CD14-positive monocyte (primary cell): Measurements from ENCODE around the gene TRABD2A. TPM values are rescaled to one million over a fixed set of nuclear protein-coding genes. Genes with fewer than 3 reads are reported as not detected.
A peak's percentile ranks its signal among the peaks of the same experiment; 100 is the strongest.

Source experiments
- DNase-seq, 3 donors: peaks; one replicate each; pipeline ENCODE4 v3.0.0-alpha.2; 2011 to 2022
- H2AFZ ChIP-seq: 2 replicates; pipeline ENCODE4 v1.6.0; 2012; ENCODE audit warnings: mild to moderate bottlenecking, low read depth, low read length, inconsistent platforms; ENCODE audit not compliant: insufficient read depth, poor library complexity, severe bottlenecking
- H3K27ac ChIP-seq, 2 donors: 1 replicate in 1 of 2; 2 replicates in 1 of 2; pipeline ENCODE4 v1.5.1; 2012 to 2013; ENCODE audit warnings: low read length in 2 of 2, control low read depth in 1 of 2, inconsistent platforms in 1 of 2, low read depth in 1 of 2, mild to moderate bottlenecking in 1 of 2
- H3K27me3 ChIP-seq, 2 donors: one replicate each; pipeline versions ENCODE4 v1.6.0 to v1.6.1; 2011 to 2013; ENCODE audit warnings: low read length in 2 of 2; ENCODE audit not compliant: control insufficient read depth in 2 of 2, insufficient read depth in 2 of 2
- H3K36me3 ChIP-seq, 2 donors: replicated peaks in 1 of 2; 1 replicate in 1 of 2; 2 replicates in 1 of 2; pipeline versions ENCODE4 v1.5.1 to v1.6.1; 2012 to 2013; ENCODE audit warnings: low read length in 2 of 2, control low read depth in 1 of 2, inconsistent platforms in 1 of 2, mild to moderate bottlenecking in 1 of 2; ENCODE audit not compliant: insufficient read depth in 2 of 2, control insufficient read depth in 1 of 2
- H3K4me1 ChIP-seq, 2 donors: 1 replicate in 1 of 2; 2 replicates in 1 of 2; pipeline versions ENCODE4 v1.5.1 to v1.6.1; 2012 to 2013; ENCODE audit warnings: low read length in 2 of 2, control low read depth in 1 of 2, inconsistent platforms in 1 of 2, mild to moderate bottlenecking in 1 of 2, moderate library complexity in 1 of 2; ENCODE audit not compliant: insufficient read depth in 2 of 2, control insufficient read depth in 1 of 2
- H3K4me2 ChIP-seq: replicated peaks from 2 replicates; pipeline ENCODE3; 2012; ENCODE audit warnings: low read length, moderate library complexity, mild to moderate bottlenecking; ENCODE audit not compliant: poor library complexity, severe bottlenecking; ENCODE audit errors: extremely low read depth
- H3K4me3 ChIP-seq, 3 experiments: fragments of 200-600 bp in 1 of 3; sonication (generic) in 1 of 3; replicated peaks in 1 of 3; 1 replicate in 2 of 3; 2 replicates in 1 of 3; pipeline ENCODE4 v1.5.1; 2011 to 2013; ENCODE audit warnings: low read length in 3 of 3, mild to moderate bottlenecking in 3 of 3, control low read depth in 2 of 3, low read depth in 2 of 3, inconsistent platforms in 1 of 3, moderate library complexity in 1 of 3
- H3K79me2 ChIP-seq: 2 replicates; pipeline ENCODE4 v1.6.0; 2012; ENCODE audit warnings: mild to moderate bottlenecking, control low read depth, inconsistent platforms, low read length, moderate library complexity; ENCODE audit not compliant: insufficient read depth
- H3K9ac ChIP-seq: 2 replicates; pipeline ENCODE4 v1.6.0; 2017; ENCODE audit warnings: low read length, mild to moderate bottlenecking; ENCODE audit not compliant: insufficient read depth, poor library complexity, severe bottlenecking
- H3K9me3 ChIP-seq, 2 donors: replicated peaks in 1 of 2; 1 replicate in 1 of 2; 2 replicates in 1 of 2; pipeline versions ENCODE4 v1.5.1 to v1.6.1; 2012 to 2013; ENCODE audit warnings: low read length in 2 of 2, control low read depth in 1 of 2; ENCODE audit not compliant: control insufficient read depth in 1 of 2, insufficient read depth in 1 of 2
- H4K20me1 ChIP-seq: 2 replicates; pipeline ENCODE4 v1.6.0; 2012; ENCODE audit warnings: mild to moderate bottlenecking, low read length, control low read depth, moderate library complexity; ENCODE audit not compliant: insufficient read depth
- H3K27ac Mint-ChIP-seq, 7 donors: one replicate each; pipeline ENCODE4 v1.8.0; 2020; ENCODE audit warnings: mild to moderate bottlenecking in 7 of 7, mixed read lengths in 7 of 7, moderate library complexity in 6 of 7, inconsistent platforms in 2 of 7
- H3K27me3 Mint-ChIP-seq, 3 donors: one replicate each; pipeline ENCODE4 v1.8.0; 2021 to 2022; ENCODE audit warnings: low read depth in 3 of 3, mild to moderate bottlenecking in 3 of 3, mixed read lengths in 3 of 3, moderate library complexity in 3 of 3, inconsistent platforms in 1 of 3
- H3K36me3 Mint-ChIP-seq, 2 donors: one replicate each; pipeline ENCODE4 v1.8.0; 2020; ENCODE audit warnings: mixed read lengths in 2 of 2, inconsistent platforms in 1 of 2, mild to moderate bottlenecking in 1 of 2
- H3K4me1 Mint-ChIP-seq: one replicate; pipeline ENCODE4 v1.8.0; 2020; ENCODE audit warnings: mild to moderate bottlenecking, mixed read lengths
- H3K4me3 Mint-ChIP-seq, 2 donors: one replicate each; pipeline ENCODE4 v1.8.0; 2020; ENCODE audit warnings: mild to moderate bottlenecking in 2 of 2, mixed read lengths in 2 of 2, moderate library complexity in 1 of 2
- H3K9me3 Mint-ChIP-seq, 7 donors: one replicate each; pipeline ENCODE4 v1.8.0; 2020 to 2022; ENCODE audit warnings: mixed read lengths in 7 of 7, mild to moderate bottlenecking in 6 of 7, moderate library complexity in 6 of 7, inconsistent platforms in 2 of 7
- WGBS: methylation state at CpG from one replicate; pipeline ENCODE4 v1.1.5; 2013; ENCODE audit warnings: missing lambda C conversion rate; ENCODE audit not compliant: insufficient coverage; 5-methylcytosine and 5-hydroxymethylcytosine counted together
- intact Hi-C, 2 donors: fragments of 100-400 bp; cut with micrococcal nuclease; formaldehyde crosslinking; loops; one replicate each; pipeline versions ENCODE4 v1.15.0 to v1.15.1; 2023
- polyA plus RNA-seq, 3 donors: library from polyadenylated mRNA; depleted of rRNA in 1 of 3; unstranded in 2 of 3; stranded (reverse) in 1 of 3; fragments of 300-500 nt in 2 of 3; fragments of >200 nt in 1 of 3; fragmentation: Illumina TruSeq in 2 of 3; gene quantifications; 1 replicate in 2 of 3; 2 replicates in 1 of 3; pipeline ENCODE4 v1.2.3, GENCODE V29; 2012 to 2021
- TF ChIP-seq, protein P1 (sequence below): fragments of 200-600 bp; IDR thresholded peaks from one replicate; pipeline ENCODE4 v1.8.0; 2022; ENCODE audit warnings: antibody characterized with exemption, mild to moderate bottlenecking

TRABD2A gene
- polyA plus RNA-seq, 3 donors = 0.53 to 0.95 (median 0.79) TPM

DNA sequence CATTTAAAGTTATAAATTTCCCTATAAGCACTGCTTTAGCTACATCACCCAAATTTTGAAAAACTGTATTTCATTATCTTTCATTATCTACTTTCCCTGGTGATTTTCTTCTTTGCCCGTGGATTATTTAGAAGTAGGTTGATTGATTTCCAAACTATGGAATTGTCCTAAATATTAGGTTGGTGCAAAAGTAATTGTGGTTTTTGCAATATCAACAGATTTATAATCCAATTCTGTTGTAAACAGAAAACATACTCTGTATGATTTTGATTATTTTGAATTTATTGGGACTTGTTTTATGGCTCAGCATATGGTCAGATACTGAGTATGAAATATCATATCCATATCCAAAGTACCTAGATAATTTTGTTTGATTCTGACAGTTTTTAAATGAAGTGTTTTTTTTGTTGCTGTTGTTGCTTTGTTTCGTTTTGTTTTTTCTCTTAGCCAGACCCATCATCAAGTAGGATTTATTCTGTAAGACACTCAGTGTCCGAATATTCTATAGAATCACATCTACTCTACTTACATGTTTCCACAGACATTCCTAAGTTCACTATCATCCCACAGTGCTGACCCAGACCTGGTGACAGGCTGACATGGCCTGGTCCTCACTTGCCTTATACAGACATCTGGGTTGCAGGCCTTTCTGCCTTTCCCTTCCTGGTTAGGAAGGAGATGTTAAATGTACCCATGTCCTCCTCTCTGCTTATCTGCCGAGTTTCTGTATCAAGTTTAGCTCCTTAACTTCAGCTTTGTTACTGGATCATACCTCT, 2.1 kb upstream of the TRABD2A start:
- no peak overlapping the region for H3K27ac ChIP-seq
- H3K36me3 Mint-ChIP-seq = peaks cover 5 to 8% of the 10 kb centered on the region in 2 donors
- peaks cover 33 to 38% of the 10 kb centered on the region in 2 donors for H3K4me1 ChIP-seq
- no peak overlapping the region for H3K4me3 ChIP-seq
- no peak overlapping the region for H3K27ac Mint-ChIP-seq
- no peaks in the 10 kb centered on the region for H4K20me1 ChIP-seq
- no peak overlapping the region for H2AFZ ChIP-seq
- 100% methylated on average over 1 of the region's 4 CpGs for WGBS
- H3K4me2 ChIP-seq = no peak overlapping the region
- TF ChIP-seq, protein P1, sequence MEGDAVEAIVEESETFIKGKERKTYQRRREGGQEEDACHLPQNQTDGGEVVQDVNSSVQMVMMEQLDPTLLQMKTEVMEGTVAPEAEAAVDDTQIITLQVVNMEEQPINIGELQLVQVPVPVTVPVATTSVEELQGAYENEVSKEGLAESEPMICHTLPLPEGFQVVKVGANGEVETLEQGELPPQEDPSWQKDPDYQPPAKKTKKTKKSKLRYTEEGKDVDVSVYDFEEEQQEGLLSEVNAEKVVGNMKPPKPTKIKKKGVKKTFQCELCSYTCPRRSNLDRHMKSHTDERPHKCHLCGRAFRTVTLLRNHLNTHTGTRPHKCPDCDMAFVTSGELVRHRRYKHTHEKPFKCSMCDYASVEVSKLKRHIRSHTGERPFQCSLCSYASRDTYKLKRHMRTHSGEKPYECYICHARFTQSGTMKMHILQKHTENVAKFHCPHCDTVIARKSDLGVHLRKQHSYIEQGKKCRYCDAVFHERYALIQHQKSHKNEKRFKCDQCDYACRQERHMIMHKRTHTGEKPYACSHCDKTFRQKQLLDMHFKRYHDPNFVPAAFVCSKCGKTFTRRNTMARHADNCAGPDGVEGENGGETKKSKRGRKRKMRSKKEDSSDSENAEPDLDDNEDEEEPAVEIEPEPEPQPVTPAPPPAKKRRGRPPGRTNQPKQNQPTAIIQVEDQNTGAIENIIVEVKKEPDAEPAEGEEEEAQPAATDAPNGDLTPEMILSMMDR = no peak
- intact Hi-C loops = loop anchor here in 1 of 2 donors (5.0 kb wide), 2 partner anchors 44 to 391 kb away; no protein-coding TSS in a partner anchor
- H3K9ac ChIP-seq = no peak overlapping the region
- H3K79me2 ChIP-seq = no peaks in the 10 kb centered on the region
- no peak for DNase-seq
- H3K9me3 ChIP-seq = no peaks in the 10 kb centered on the region
- H3K27me3 Mint-ChIP-seq = peaks cover 43 to 49% (median 47%) of the 10 kb centered on the region in 3 donors
- peaks cover 41% of the 10 kb centered on the region for H3K4me1 Mint-ChIP-seq
- H3K4me3 Mint-ChIP-seq = peak overlapping the region in 1 of 2 donors; percentile 99
- H3K9me3 Mint-ChIP-seq = peaks cover 0 to 15% (median 6%) of the 10 kb centered on the region in 7 donors
- no peaks in the 10 kb centered on the region for H3K36me3 ChIP-seq
- peaks cover 22 to 34% of the 10 kb centered on the region in 2 donors for H3K27me3 ChIP-seq

DNA sequence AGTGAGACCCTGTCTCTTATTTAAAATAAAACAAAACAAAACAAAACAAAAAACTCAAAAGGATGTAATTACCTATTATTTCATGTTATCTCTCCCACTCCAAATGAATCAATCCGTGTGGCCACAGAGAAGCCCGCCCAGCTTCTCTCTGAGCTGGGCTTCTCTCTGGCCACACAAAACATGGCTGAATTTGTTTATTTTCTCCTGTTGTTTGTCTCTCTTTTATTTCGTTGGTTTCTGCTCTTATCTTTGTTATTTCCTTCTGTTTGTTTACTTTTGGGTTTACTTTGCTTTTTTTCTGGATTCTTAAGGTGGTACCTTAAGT, 1.5 kb upstream of the TRABD2A start:
- Mint-ChIP-seq H3K9me3 (peaks cover 0 to 15% (median 6%) of the 10 kb centered on the region in 7 donors), H3K27ac (no peak overlapping the region), H3K36me3 (peaks cover 5 to 10% of the 10 kb centered on the region in 2 donors), H3K4me3 (peak overlapping the region; percentile 89 to 99), H3K4me1 (peaks cover 35% of the 10 kb centered on the region), H3K27me3 (peaks cover 44 to 54% (median 53%) of the 10 kb centered on the region in 3 donors)
- H3K4me2 ChIP-seq = peak overlapping the region; percentile 94
- intact Hi-C loops = loop anchor here in 1 of 2 donors (5.0 kb wide), 2 partner anchors 45 to 390 kb away; no protein-coding TSS in a partner anchor
- H3K27me3 ChIP-seq = peaks cover 23 to 34% of the 10 kb centered on the region in 2 donors
- H3K9me3 ChIP-seq = no peaks in the 10 kb centered on the region
- no peaks in the 10 kb centered on the region for H3K79me2 ChIP-seq
- TF ChIP-seq, protein P1 = peak; percentile 63
- no peak overlapping the region for H3K27ac ChIP-seq
- H3K9ac ChIP-seq = no peak overlapping the region
- peak overlapping the region in 1 of 3 experiments; percentile 77 for H3K4me3 ChIP-seq
- DNase-seq = no peak
- H4K20me1 ChIP-seq = no peaks in the 10 kb centered on the region
- 83% methylated on average over 2 of the region's 3 CpGs for WGBS
- H2AFZ ChIP-seq = peak overlapping the region; percentile 79
- H3K36me3 ChIP-seq = no peaks in the 10 kb centered on the region
- H3K4me1 ChIP-seq = peaks cover 27 to 32% of the 10 kb centered on the region in 2 donors
